H1 (cell line): ENCODE measurements around the gene CAMKMT. TPM values are rescaled to one million over a fixed set of nuclear protein-coding genes. Genes with fewer than 3 reads are reported as not detected.

Experiments
- CTCF ChIA-PET: fragments of 300-600 bp; sonication (Branson Sonifier 250); formaldehyde crosslinking; loops from one replicate; lab custom pipeline; 2021; ENCODE audit not compliant: partially characterized antibody; lab: Charles Lee
- POLR2A ChIA-PET: fragments of 300-600 bp; sonication (Branson Sonifier 250); formaldehyde crosslinking; loops from one replicate; lab custom pipeline; 2021; ENCODE audit warnings: inconsistent platforms; ENCODE audit not compliant: partially characterized antibody; lab: Charles Lee
- DNase-seq, 2 experiments: peaks; one replicate each; pipeline versions ENCODE4 v3.0.0 to v3.0.0-alpha.2; 2010 to 2022; ENCODE audit warnings: low spot score in 2 of 2, low read depth in 1 of 2, mixed read lengths in 1 of 2
- FAIRE-seq: peaks from 2 replicates; lab custom pipeline; 2011; peaks lifted over from hg19 to GRCh38; lab: Jason Lieb, UNC
- H2AFZ ChIP-seq: 2 replicates; pipeline ENCODE4 v1.8.1; 2012; ENCODE audit warnings: low read length, inconsistent platforms
- H2AK5ac ChIP-seq: 2 replicates; pipeline ENCODE4 v1.6.1; 2013; ENCODE audit warnings: low read depth, low read length
- H2BK120ac ChIP-seq: replicated peaks from 2 replicates; pipeline ENCODE3; 2013; ENCODE audit warnings: low read depth, low read length, inconsistent platforms
- H2BK12ac ChIP-seq: 2 replicates; pipeline ENCODE4 v1.6.1; 2013; ENCODE audit warnings: low read depth, low read length
- H2BK15ac ChIP-seq: 2 replicates; pipeline ENCODE4 v1.6.1; 2013; ENCODE audit warnings: low read length
- H2BK20ac ChIP-seq: 2 replicates; pipeline ENCODE4 v1.6.1; 2013; ENCODE audit warnings: low read length
- H2BK5ac ChIP-seq: 2 replicates; pipeline ENCODE4 v1.6.1; 2013; ENCODE audit warnings: low read depth, low read length
- H3K14ac ChIP-seq: 2 replicates; pipeline ENCODE4 v1.6.1; 2013; ENCODE audit warnings: inconsistent platforms; ENCODE audit not compliant: insufficient read length
- H3K18ac ChIP-seq: 2 replicates; pipeline ENCODE4 v1.6.1; 2013; ENCODE audit warnings: low read length; ENCODE audit errors: extremely low read depth
- H3K23ac ChIP-seq: 2 replicates; pipeline ENCODE4 v1.6.1; 2013; ENCODE audit warnings: inconsistent platforms; ENCODE audit not compliant: insufficient read length
- H3K23me2 ChIP-seq: 2 replicates; pipeline ENCODE4 v1.6.1; 2013; ENCODE audit warnings: low read depth, low read length
- H3K27ac ChIP-seq: 2 replicates; pipeline ENCODE4 v1.6.1; 2011; ENCODE audit warnings: low read depth, low read length, inconsistent platforms
- H3K27me3 ChIP-seq, 4 experiments: replicated peaks in 1 of 4; 1 replicate in 1 of 4; 2 replicates in 3 of 4; pipeline versions ENCODE4 v1.6.1 to v1.8.1; 2011 to 2013; ENCODE audit warnings: low read length in 3 of 4, mild to moderate bottlenecking in 3 of 4, inconsistent platforms in 2 of 4, mixed read lengths in 2 of 4, moderate library complexity in 1 of 4; ENCODE audit not compliant: control insufficient read depth in 3 of 4, insufficient read depth in 3 of 4; ENCODE audit errors: extremely low read depth in 1 of 4
- H3K36me3 ChIP-seq, 4 experiments: 2 replicates each; pipeline versions ENCODE4 v1.6.1 to v1.8.1; 2011 to 2013; ENCODE audit warnings: mild to moderate bottlenecking in 4 of 4, low read length in 3 of 4, moderate library complexity in 2 of 4, control low read depth in 1 of 4, inconsistent platforms in 1 of 4; ENCODE audit not compliant: insufficient read depth in 4 of 4, control insufficient read depth in 2 of 4
- H3K4ac ChIP-seq: replicated peaks from 2 replicates; pipeline ENCODE3; 2013; ENCODE audit warnings: low read length, low read depth, mixed read lengths, inconsistent platforms; ENCODE audit not compliant: insufficient read length
- H3K4me1 ChIP-seq, 4 experiments: replicated peaks in 1 of 4; 1 replicate in 1 of 4; 2 replicates in 3 of 4; pipeline versions ENCODE4 v1.6.1 to v1.8.1; 2011 to 2013; ENCODE audit warnings: low read length in 3 of 4, inconsistent platforms in 2 of 4, mixed read lengths in 1 of 4; ENCODE audit not compliant: insufficient read depth in 4 of 4, control insufficient read depth in 3 of 4
- H3K4me2 ChIP-seq, 2 experiments: 2 replicates each; pipeline versions ENCODE4 v1.6.1 to v1.8.1; 2011 to 2013; ENCODE audit warnings: low read depth in 2 of 2, low read length in 2 of 2, control low read depth in 1 of 2, inconsistent platforms in 1 of 2, mild to moderate bottlenecking in 1 of 2; ENCODE audit not compliant: insufficient read depth in 1 of 2
- H3K4me3 ChIP-seq, 4 experiments: fragments of 200-600, 300-600 bp in 1 of 4; sonication (generic), shearing (Covaris generic), sonication (Bioruptor Twin) in 1 of 4; 2 replicates each; pipeline versions ENCODE4 v1.5.1 to v1.8.1; 2011 to 2016; ENCODE audit warnings: low read length in 4 of 4, low read depth in 3 of 4, control low read depth in 2 of 4, inconsistent platforms in 2 of 4, mild to moderate bottlenecking in 2 of 4, mixed read lengths in 1 of 4, moderate library complexity in 1 of 4; ENCODE audit not compliant: insufficient read depth in 2 of 4; ENCODE audit errors: extremely low read depth in 1 of 4
- H3K56ac ChIP-seq: replicated peaks from 2 replicates; pipeline ENCODE3; 2013; ENCODE audit warnings: low read depth, mild to moderate bottlenecking, mixed read lengths, low read length, inconsistent platforms; ENCODE audit not compliant: insufficient read length
- H3K79me1 ChIP-seq: 2 replicates; pipeline ENCODE4 v1.6.1; 2013; ENCODE audit warnings: low read depth, low read length, control low read depth
- H3K79me2 ChIP-seq, 2 experiments: 2 replicates each; pipeline versions ENCODE4 v1.6.1 to v1.8.1; 2012 to 2013; ENCODE audit warnings: low read length in 2 of 2, mild to moderate bottlenecking in 2 of 2, inconsistent platforms in 1 of 2; ENCODE audit not compliant: insufficient read depth in 2 of 2, control insufficient read depth in 1 of 2
- H3K9ac ChIP-seq, 4 experiments: replicated peaks in 1 of 4; 1 replicate in 1 of 4; 2 replicates in 3 of 4; pipeline versions ENCODE4 v1.6.1 to v1.8.1; 2011 to 2013; ENCODE audit warnings: low read depth in 3 of 4, low read length in 3 of 4, control low read depth in 2 of 4, mild to moderate bottlenecking in 2 of 4, moderate library complexity in 2 of 4, inconsistent platforms in 1 of 4; ENCODE audit errors: extremely low read depth in 1 of 4
- H3K9me3 ChIP-seq, 2 experiments: 2 replicates each; pipeline versions ENCODE4 v1.6.1 to v1.8.1; 2012 to 2013; ENCODE audit warnings: mild to moderate bottlenecking in 2 of 2, moderate library complexity in 2 of 2, control low read depth in 1 of 2, inconsistent platforms in 1 of 2, low read depth in 1 of 2, low read length in 1 of 2, mixed read lengths in 1 of 2; ENCODE audit not compliant: insufficient read depth in 2 of 2
- H4K20me1 ChIP-seq, 2 experiments: replicated peaks in 1 of 2; 2 replicates each; pipeline versions ENCODE3 to v1.8.1; 2011 to 2013; ENCODE audit warnings: inconsistent platforms in 2 of 2, low read length in 2 of 2, mild to moderate bottlenecking in 1 of 2; ENCODE audit not compliant: insufficient read depth in 2 of 2, control insufficient read depth in 1 of 2
- H4K5ac ChIP-seq: 2 replicates; pipeline ENCODE4 v1.6.1; 2013; ENCODE audit warnings: low read length, low read depth, mixed read lengths, inconsistent platforms; ENCODE audit not compliant: insufficient read length
- H4K8ac ChIP-seq: 2 replicates; pipeline ENCODE4 v1.8.0; 2013; ENCODE audit warnings: mild to moderate bottlenecking, moderate library complexity, low read length, inconsistent platforms; ENCODE audit not compliant: insufficient read depth; ENCODE audit errors: extremely low read depth
- H4K91ac ChIP-seq: replicated peaks from 2 replicates; pipeline ENCODE3; 2013; ENCODE audit warnings: low read length, mixed read lengths, inconsistent platforms; ENCODE audit not compliant: insufficient read length
- CTBP2 ChIP-seq: IDR thresholded peaks from 2 replicates; pipeline ENCODE4 v1.7.0; 2011; ENCODE audit warnings: borderline replicate concordance, mild to moderate bottlenecking, moderate library complexity, mixed read lengths, low read length; ENCODE audit not compliant: insufficient read depth, insufficient read length
- HDAC2 ChIP-seq, 2 experiments: fragments of 300-600 bp in 1 of 2; sonication (generic) in 1 of 2; IDR thresholded peaks; 2 replicates each; pipeline ENCODE4 v1.6.1; 2011 to 2012; ENCODE audit warnings: low read depth in 2 of 2, low read length in 2 of 2, mild to moderate bottlenecking in 2 of 2, moderate library complexity in 2 of 2, borderline replicate concordance in 1 of 2, inconsistent platforms in 1 of 2
- RBBP5 ChIP-seq: IDR thresholded peaks from 2 replicates; pipeline ENCODE4 v1.7.1; 2012; ENCODE audit warnings: low read depth, mild to moderate bottlenecking, inconsistent platforms, low read length, moderate library complexity, borderline replicate concordance
- SP4 ChIP-seq: IDR thresholded peaks from 2 replicates; pipeline ENCODE4 v1.6.1; 2012; ENCODE audit warnings: low read length, inconsistent platforms
- TAF7 ChIP-seq: optimal IDR thresholded peaks from 2 replicates; pipeline ENCODE3; 2011; ENCODE audit warnings: low read depth, mild to moderate bottlenecking, inconsistent platforms, low read length, moderate library complexity, borderline replicate concordance
- TBP ChIP-seq: IDR thresholded peaks from 2 replicates; pipeline ENCODE4 v1.6.1; 2011; ENCODE audit warnings: low read depth, low read length, improper control_type of control experiment
- TCF12 ChIP-seq: IDR thresholded peaks from 2 replicates; pipeline ENCODE4 v1.6.1; 2011; ENCODE audit warnings: low read depth, mild to moderate bottlenecking, low read length
- TEAD4 ChIP-seq: IDR thresholded peaks from 2 replicates; pipeline ENCODE4 v1.6.1; 2012; ENCODE audit warnings: low read depth, low read length, inconsistent platforms, mixed read lengths
- YY1 ChIP-seq: IDR thresholded peaks from 2 replicates; pipeline ENCODE4 v1.6.1; 2011; ENCODE audit warnings: low read depth, mild to moderate bottlenecking, low read length
- WGBS, 2 experiments: shearing (Covaris generic) in 1 of 2; methylation state at CpG; one replicate each; pipeline versions ENCODE4 v1.1.6 to v1.1.7; 2013 to 2015; ENCODE audit warnings: low lambda C conversion rate in 2 of 2, mixed read lengths in 2 of 2, inconsistent platforms in 1 of 2, low coverage in 1 of 2, missing lambda C conversion rate in 1 of 2; ENCODE audit not compliant: insufficient replicate concordance in 2 of 2, insufficient coverage in 1 of 2, insufficient read length in 1 of 2; ENCODE audit errors: extremely low coverage in 1 of 2, missing lambda C conversion rate in 1 of 2; 5-methylcytosine and 5-hydroxymethylcytosine counted together
- polyA plus RNA-seq, 7 experiments: library from polyadenylated mRNA; depleted of rRNA in 3 of 7; stranded (reverse) in 5 of 7; unstranded in 2 of 7; fragments of >200 nt in 5 of 7; fragments of 200-250 nt in 2 of 7; gene quantifications; 1 replicate in 5 of 7; 2 replicates in 1 of 7; 4 replicates in 1 of 7; pipeline versions ENCODE4 v1.2.1 to v1.2.3, GENCODE V29; 2011 to 2013; ENCODE audit warnings: missing spikeins in 2 of 7, mixed read lengths in 2 of 7
- total RNA-seq: library from RNA; stranded (reverse); fragmentation: NEBNext Ultra II Directional; extraction: Animal tissue kit (Norgen Biotek cat#: 25700); gene quantifications from 2 replicates; pipeline ENCODE4 v1.2.1, GENCODE V29; 2021
- TF ChIP-seq, protein P1 (sequence below): IDR thresholded peaks from 2 replicates; pipeline ENCODE4 v1.6.1; 2012; ENCODE audit warnings: inconsistent platforms
- TF ChIP-seq, protein P2 (sequence below): IDR thresholded peaks from 2 replicates; pipeline ENCODE4 v1.6.1; 2011; ENCODE audit warnings: low read depth, mild to moderate bottlenecking, low read length; ENCODE audit not compliant: insufficient read depth

The CAMKMT gene
- total and polyA plus RNA-seq, 2 of the 8 experiments (the other 6 are each of a cell fraction or from before 2014, with no cell fraction given), result 14.7 to 22.4 TPM

DNA sequence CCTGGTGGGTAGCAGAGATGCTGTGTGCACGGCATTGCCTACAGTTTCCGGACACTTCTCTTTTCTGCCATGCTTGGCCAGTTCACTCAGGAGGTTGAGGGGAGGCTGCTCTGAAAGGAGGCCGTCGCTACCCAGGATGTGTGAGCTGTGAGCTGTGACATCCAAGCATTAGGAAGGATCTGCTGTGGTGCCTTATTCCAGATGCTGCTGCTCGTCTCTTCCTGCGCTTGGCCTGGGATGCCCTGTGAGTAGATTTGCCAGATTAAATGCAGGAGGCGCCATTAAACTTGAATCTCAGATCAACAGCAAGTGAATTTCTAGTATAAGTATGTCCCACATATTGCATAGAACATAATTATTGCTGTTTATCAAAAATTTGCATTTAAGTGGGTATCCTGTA lies 455.5 kb downstream of the CAMKMT start:
- no peak for FAIRE-seq
- TF ChIP-seq SP4 (no peak), TBP (no peak), YY1 (no peak), RBBP5 (no peak), CTBP2 (no peak), TCF12 (no peak), TEAD4 (no peak), TAF7 (no peak), HDAC2 (IDR thresholded peaks at IDR 0.05; ENCODE audit: borderline replicate concordance in 1 of 2, low read depth in 2 of 2, low read length in 2 of 2) (no peak)
- TF ChIP-seq, protein P1, sequence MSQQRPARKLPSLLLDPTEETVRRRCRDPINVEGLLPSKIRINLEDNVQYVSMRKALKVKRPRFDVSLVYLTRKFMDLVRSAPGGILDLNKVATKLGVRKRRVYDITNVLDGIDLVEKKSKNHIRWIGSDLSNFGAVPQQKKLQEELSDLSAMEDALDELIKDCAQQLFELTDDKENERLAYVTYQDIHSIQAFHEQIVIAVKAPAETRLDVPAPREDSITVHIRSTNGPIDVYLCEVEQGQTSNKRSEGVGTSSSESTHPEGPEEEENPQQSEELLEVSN, result no peak
- TF ChIP-seq, protein P2, sequence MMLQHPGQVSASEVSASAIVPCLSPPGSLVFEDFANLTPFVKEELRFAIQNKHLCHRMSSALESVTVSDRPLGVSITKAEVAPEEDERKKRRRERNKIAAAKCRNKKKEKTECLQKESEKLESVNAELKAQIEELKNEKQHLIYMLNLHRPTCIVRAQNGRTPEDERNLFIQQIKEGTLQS, result no peak

More for the DNA sequence above, 455.5 kb downstream of the CAMKMT start:
- H3K9me3 ChIP-seq, result no peaks in the 10 kb centered on the region
- H4K20me1 ChIP-seq, result no peaks in the 10 kb centered on the region
- H3K4me1 ChIP-seq, result peaks cover 0 to 7% (median 0%) of the 10 kb centered on the region in 4 experiments; a peak in 1 of 7 replicates
- no peak overlapping the region for H2BK15ac ChIP-seq
- ChIA-PET POLR2A (no interaction called here), CTCF (no interaction called here)
- no peak overlapping the region for H3K56ac ChIP-seq
- H3K4ac ChIP-seq, result no peak overlapping the region
- no peaks in the 10 kb centered on the region for H3K79me2 ChIP-seq
- no peak for DNase-seq
- no peak overlapping the region for H3K23ac ChIP-seq
- H3K27me3 ChIP-seq, result no peaks in the 10 kb centered on the region
- no peak overlapping the region for H3K4me2 ChIP-seq
- no peak overlapping the region for H2BK120ac ChIP-seq
- H3K18ac ChIP-seq, result no peak overlapping the region
- no peak overlapping the region for H4K8ac ChIP-seq
- no peak overlapping the region for H3K9ac ChIP-seq
- no peak overlapping the region for H3K14ac ChIP-seq
- H3K27ac ChIP-seq, result no peak overlapping the region
- H3K79me1 ChIP-seq, result no peaks in the 10 kb centered on the region
- no peaks in the 10 kb centered on the region for H3K36me3 ChIP-seq
- H2BK12ac ChIP-seq, result no peak overlapping the region
- no peak overlapping the region for H2AK5ac ChIP-seq
- H2BK5ac ChIP-seq, result no peak overlapping the region
- no peaks in the 10 kb centered on the region for H3K23me2 ChIP-seq
- H3K4me3 ChIP-seq, result no peak overlapping the region
- H2AFZ ChIP-seq, result no peak overlapping the region
- no peak overlapping the region for H4K5ac ChIP-seq
- no peak overlapping the region for H4K91ac ChIP-seq
- no peak overlapping the region for H2BK20ac ChIP-seq
- WGBS, 2 experiments, result 88% methylated on average over 7 of the region's 7 CpGs; no CpG with 5 or more reads in 1 of the 2 experiments
